Measurements from ENCODE around the gene OR5B2.

DNA sequence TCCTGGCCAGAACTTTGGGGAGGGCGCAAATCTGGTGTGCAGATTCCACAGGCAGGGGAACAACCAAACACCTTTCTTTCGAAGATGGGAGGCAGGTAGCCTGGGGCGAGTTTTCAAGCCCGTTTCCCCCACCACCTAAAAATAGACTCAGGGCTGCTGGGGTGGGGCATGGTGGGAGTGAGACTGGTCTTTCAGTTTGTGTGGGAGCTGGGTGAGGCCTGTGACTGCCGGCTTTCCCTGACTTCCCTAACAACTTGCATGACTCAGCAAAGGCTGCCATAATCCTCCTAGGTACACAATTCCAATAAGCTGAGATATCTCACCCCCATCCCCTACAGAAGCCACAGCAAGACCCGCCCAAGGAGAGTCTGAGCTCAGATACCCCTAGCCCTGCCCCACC lies 18.4 kb upstream of the OR5B2 start:
- TF ChIP-seq POLR2AphosphoS5 (IDR thresholded peaks at IDR 0.05; ENCODE audit: low read depth, low read length) (no peak), TAF1 (IDR thresholded peaks at IDR 0.05; ENCODE audit: low read depth, low read length) (no peak), POLR2A (IDR thresholded peaks at IDR 0.05; ENCODE audit: low read depth, low read length) (no peak), SPI1 (IDR thresholded peaks at IDR 0.05; ENCODE audit: low read depth, low read length) (no peak), PAX5 (IDR thresholded peaks at IDR 0.05; ENCODE audit: insufficient read depth, low read length, severe bottlenecking) (no peak), POU2F2 (IDR thresholded peaks at IDR 0.05; ENCODE audit: low read depth, low read length) (no peak)
